Adrenal gland (tissue), 12 donors: ENCODE measurements around the gene OS9. TPM values are rescaled to one million over a fixed set of nuclear protein-coding genes. Genes with fewer than 3 reads are reported as not detected.

Experiments used
- DNase-seq, 7 donors: peaks; one replicate each; pipeline ENCODE4 v3.0.0-alpha.2; 2019 to 2020
- H3K27ac ChIP-seq, 5 donors: fragments of 200-600 bp; sonication (generic) in 4 of 5; 1 replicate in 3 of 5; 2 replicates in 2 of 5; pipeline versions ENCODE4 v1.5.1 to v1.8.0; 2016 to 2020; ENCODE audit warnings: mild to moderate bottlenecking in 1 of 5
- H3K27me3 ChIP-seq: fragments of 200-600 bp; 2 replicates; pipeline ENCODE4 v1.8.0; 2021
- H3K36me3 ChIP-seq, 2 donors: fragments of 200-600 bp; replicated peaks in 1 of 2; 1 replicate in 1 of 2; 2 replicates in 1 of 2; pipeline versions ENCODE4 v1.5.1 to v1.8.0; 2018 to 2022
- H3K4me1 ChIP-seq, 2 donors: fragments of 200-600 bp; replicated peaks in 1 of 2; 1 replicate in 1 of 2; 2 replicates in 1 of 2; pipeline versions ENCODE4 v1.5.1 to v1.8.0; 2018 to 2021
- H3K4me3 ChIP-seq, 4 donors: fragments of 200-600 bp; sonication (generic) in 3 of 4; one replicate each; pipeline ENCODE4 v1.5.1; 2016 to 2018
- H3K9me3 ChIP-seq, 3 donors: fragments of 200-600 bp; sonication (generic) in 1 of 3; replicated peaks in 1 of 3; 1 replicate in 2 of 3; 2 replicates in 1 of 3; pipeline versions ENCODE4 v1.5.1 to v1.8.0; 2016 to 2021
- POLR2A ChIP-seq, 2 donors: fragments of 450-650 bp; IDR thresholded peaks; one replicate each; pipeline ENCODE4 v1.6.1; 2017; ENCODE audit warnings: antibody characterized with exemption in 2 of 2, mild to moderate bottlenecking in 2 of 2, moderate library complexity in 1 of 2
- WGBS, 4 donors: extraction: QIAGEN DNeasy Blood & Tissue Kit in 2 of 4; methylation state at CpG; one replicate each; pipeline versions ENCODE4 v1.1.5 to v1.1.7; 2013 to 2017; 5-methylcytosine and 5-hydroxymethylcytosine counted together
- intact Hi-C, 2 donors: fragments of 100-400 bp; cut with DNase I; formaldehyde crosslinking; loops; one replicate each; pipeline versions ENCODE4 v1.14.1 to v1.15.0; 2022 to 2023
- polyA plus RNA-seq, 3 donors: library from polyadenylated mRNA; stranded (reverse); fragments of 200-250 nt in 2 of 3; fragments of 350-450 nt in 1 of 3; fragmentation: Illumina TruSeq in 1 of 3; extraction: RNeasy Lipid Tissue Mini Kit (QIAGEN cat#74804) in 1 of 3; gene quantifications; one replicate each; pipeline ENCODE4 v1.2.3, GENCODE V29; 2013 to 2014
- total RNA-seq, 9 donors: library from RNA; depleted of rRNA in 4 of 9; stranded (reverse); fragments of >200 nt in 4 of 9; fragments of 120-200 nt in 1 of 9; fragmentation: NEBNext Ultra II Directional in 1 of 9; extraction: Animal tissue kit (Norgen Biotek cat#: 25700) in 1 of 9; gene quantifications; one replicate each; pipeline versions ENCODE4 v1.1.0 to v1.2.4, GENCODE V29; 2013 to 2023
- TF ChIP-seq, protein P1 (sequence below), 6 experiments: fragments of 450-650 bp in 4 of 6; fragments of 200-600 bp in 2 of 6; sonication (generic) in 1 of 6; IDR thresholded peaks; 1 replicate in 5 of 6; 2 replicates in 1 of 6; pipeline versions ENCODE4 v1.5.1 to v1.8.0; 2016 to 2021; ENCODE audit warnings: antibody characterized with exemption in 6 of 6, mild to moderate bottlenecking in 2 of 6, moderate library complexity in 1 of 6
- donor health status: healthy with polysubstance abuse.
- donor health status: Bipolar disorder and iron deficiency.
- donor health status: DM: yes; HTN: yes; CAD: no.
- donor health status: DM: no; HTN: no; CAD: no.
- donor health status: DM: no; HTN: no; CAD: no.
- donor health status: DM: yes; HTN: yes; CAD: no.

The OS9 gene
- total and polyA plus RNA-seq, 12 donors, result 155 to 428 (median 272) TPM

DNA sequence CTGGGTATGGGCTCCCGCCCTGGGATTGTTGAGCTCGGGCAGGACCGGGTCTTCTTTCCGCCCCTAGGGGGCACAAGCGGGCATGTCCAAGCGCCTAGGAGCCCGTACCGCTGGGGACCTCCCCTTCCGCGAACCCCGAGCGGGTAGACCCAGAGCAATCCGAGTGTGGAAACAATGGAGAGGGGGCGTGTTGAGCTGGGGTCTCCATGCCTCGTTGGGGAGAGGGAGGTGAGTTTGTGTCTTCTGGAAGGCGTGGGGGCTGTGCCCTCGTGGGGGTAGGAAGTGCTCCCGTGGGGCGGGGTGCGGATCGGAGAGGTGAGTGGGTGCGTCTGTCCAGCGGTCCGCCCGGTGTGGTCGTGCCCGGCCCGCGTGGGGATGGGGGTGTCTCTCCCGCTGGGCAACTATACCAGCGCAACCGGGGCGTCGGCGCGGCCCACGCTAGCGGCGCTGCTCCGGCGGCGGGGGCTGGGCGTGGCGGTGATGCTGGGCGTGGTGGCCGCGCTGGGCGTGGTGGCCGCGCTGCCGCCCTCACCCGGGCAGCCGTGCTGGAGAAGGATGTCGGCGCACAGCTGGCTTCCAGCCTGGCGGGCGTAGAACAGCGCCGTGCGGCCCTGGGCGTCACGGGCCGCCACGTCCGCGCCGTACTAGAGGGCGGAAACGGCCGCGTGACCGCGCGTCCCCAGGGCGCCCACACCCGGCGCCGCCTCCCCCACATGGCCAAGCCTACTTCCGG lies 32.4 kb downstream of the OS9 start:
- 11 to 41% (median 22%) methylated on average over 17 to 79 of the region's 79 CpGs for WGBS, 4 donors
- peak; percentile 78 to 92 (median 85) for DNase-seq
- no peaks in the 10 kb centered on the region for H3K27me3 ChIP-seq

DNA sequence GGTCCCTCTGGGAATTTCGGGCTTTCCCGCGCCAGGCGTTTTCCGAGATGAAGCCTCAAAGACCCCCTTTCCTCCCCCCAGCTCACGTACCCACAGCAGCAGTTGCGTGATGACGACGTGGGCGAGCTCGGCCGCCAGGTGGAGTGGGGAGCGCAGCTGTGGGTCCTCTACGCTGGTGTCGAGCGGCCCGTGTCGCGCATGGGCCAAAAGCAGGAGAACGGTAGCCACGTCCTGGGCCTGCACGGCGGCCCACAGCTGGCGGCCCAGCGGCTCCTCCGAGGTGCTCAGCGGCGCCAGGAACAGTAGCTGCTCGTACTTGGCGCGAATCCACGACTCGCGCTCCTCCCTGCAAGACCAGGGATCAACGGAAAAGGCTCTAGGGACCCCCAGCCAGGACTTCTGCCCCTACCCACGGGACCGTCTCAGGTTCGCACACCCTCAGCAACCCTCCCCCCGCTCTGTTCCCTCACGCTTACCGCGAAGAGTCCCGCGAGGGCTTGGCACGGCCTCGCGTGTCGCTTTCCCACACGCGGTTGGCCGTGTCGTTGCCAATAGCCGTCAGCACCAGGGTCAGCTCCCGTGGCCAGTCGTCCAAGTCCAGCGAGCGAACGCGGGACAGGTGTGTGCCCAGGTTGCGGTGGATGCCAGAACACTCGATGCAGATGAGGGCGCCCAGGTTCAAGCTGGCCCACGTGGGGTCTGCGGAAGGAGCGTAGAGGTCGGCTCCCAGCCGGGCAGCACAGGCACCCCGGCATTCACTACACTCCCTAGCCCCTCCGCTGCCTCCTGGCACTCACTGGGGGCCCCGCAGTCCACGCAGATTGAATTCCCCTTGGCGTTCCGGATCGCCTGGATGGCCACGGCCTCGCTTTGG lies 33.2 kb downstream of the OS9 start:
- peak overlapping the region in 3 of 4 donors; percentile 17 to 85 (median 40) for H3K4me3 ChIP-seq
- TF ChIP-seq, protein P1, sequence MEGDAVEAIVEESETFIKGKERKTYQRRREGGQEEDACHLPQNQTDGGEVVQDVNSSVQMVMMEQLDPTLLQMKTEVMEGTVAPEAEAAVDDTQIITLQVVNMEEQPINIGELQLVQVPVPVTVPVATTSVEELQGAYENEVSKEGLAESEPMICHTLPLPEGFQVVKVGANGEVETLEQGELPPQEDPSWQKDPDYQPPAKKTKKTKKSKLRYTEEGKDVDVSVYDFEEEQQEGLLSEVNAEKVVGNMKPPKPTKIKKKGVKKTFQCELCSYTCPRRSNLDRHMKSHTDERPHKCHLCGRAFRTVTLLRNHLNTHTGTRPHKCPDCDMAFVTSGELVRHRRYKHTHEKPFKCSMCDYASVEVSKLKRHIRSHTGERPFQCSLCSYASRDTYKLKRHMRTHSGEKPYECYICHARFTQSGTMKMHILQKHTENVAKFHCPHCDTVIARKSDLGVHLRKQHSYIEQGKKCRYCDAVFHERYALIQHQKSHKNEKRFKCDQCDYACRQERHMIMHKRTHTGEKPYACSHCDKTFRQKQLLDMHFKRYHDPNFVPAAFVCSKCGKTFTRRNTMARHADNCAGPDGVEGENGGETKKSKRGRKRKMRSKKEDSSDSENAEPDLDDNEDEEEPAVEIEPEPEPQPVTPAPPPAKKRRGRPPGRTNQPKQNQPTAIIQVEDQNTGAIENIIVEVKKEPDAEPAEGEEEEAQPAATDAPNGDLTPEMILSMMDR (IDR thresholded peaks at IDR 0.05), result peak in 3 of 6 experiments; percentile 14 to 47 (median 33)
- TF ChIP-seq POLR2A (IDR thresholded peaks at IDR 0.05), result no peak
- WGBS, 4 donors, result 23 to 40% (median 32%) methylated on average over 20 to 76 of the region's 76 CpGs
- intact Hi-C loops, result loop anchor here in 1 of 2 donors (5.0 kb wide), 1 partner anchor 45 kb away; the partner anchor contains the start of genes EEF1AKMT3 and METTL1
- no peaks in the 10 kb centered on the region for H3K27me3 ChIP-seq
- H3K27ac ChIP-seq, result peak overlapping the region in 2 of 5 donors; percentile 57 to 85
- DNase-seq, result peak; percentile 41 to 77 (median 63)
- no peaks in the 10 kb centered on the region for H3K9me3 ChIP-seq
- H3K4me1 ChIP-seq, result peaks cover 14 to 19% of the 10 kb centered on the region in 2 donors
- no peaks in the 10 kb centered on the region for H3K36me3 ChIP-seq

More for the DNA sequence above, 32.4 kb downstream of the OS9 start:
- peaks cover 0 to 5% of the 10 kb centered on the region in 2 donors for H3K36me3 ChIP-seq
- H3K4me3 ChIP-seq, result peak overlapping the region in 3 of 4 donors; percentile 17 to 85 (median 40)
- H3K27ac ChIP-seq, result peak overlapping the region in 2 of 5 donors; percentile 57 to 85
- intact Hi-C loops, result loop anchor here in 1 of 2 donors (5.0 kb wide), 1 partner anchor 46 kb away; the partner anchor contains the start of genes EEF1AKMT3 and METTL1
- H3K4me1 ChIP-seq, result peaks cover 14 to 19% of the 10 kb centered on the region in 2 donors
- TF ChIP-seq POLR2A (IDR thresholded peaks at IDR 0.05), result peak in 1 of 2 donors; percentile 25
- TF ChIP-seq, protein P1 (IDR thresholded peaks at IDR 0.05), result peak; percentile 53 to 73 (median 65)
- H3K9me3 ChIP-seq, result no peaks in the 10 kb centered on the region

DNA sequence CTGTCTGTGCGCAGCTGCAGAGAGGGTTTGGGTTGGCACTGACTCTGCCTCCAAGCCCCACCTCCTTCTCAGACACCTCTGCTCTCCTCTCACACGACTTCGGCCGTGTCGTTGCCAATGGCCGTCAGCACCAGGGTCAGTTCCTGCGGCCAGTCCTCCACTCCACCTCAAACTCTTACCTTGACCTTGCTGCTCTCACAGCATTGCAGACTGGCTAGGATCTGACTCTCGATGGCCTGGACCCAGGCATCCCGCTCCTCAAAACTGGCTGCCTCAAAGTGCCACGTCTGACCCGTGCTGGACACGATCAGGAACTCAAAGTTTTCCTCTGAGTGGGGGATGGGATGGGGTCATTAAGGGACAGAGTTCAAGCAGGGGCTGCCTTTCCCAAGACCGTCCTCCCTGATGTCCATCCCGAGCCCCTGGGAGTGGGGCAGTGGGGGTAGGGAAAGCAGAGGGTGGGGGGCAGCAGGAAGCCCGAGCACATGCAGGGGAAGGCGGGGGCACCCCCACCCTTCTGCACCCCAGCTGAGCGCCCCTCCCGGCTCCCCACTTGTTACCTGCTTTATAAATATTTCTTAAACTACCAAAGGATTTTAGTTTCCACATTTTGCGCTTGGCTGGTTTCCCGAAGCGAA lies 33.9 kb downstream of the OS9 start:
- H3K4me3 ChIP-seq, result peak overlapping the region in 1 of 4 donors; percentile 85
- no peak overlapping the region for H3K27ac ChIP-seq
- no peaks in the 10 kb centered on the region for H3K36me3 ChIP-seq
- TF ChIP-seq, protein P1 (IDR thresholded peaks at IDR 0.05), result no peak
- no peak for TF ChIP-seq POLR2A (IDR thresholded peaks at IDR 0.05)
- intact Hi-C loops, result loop anchor here in 1 of 2 donors (5.0 kb wide), 1 partner anchor 44 kb away; the partner anchor contains the start of genes EEF1AKMT3 and METTL1
- no peaks in the 10 kb centered on the region for H3K27me3 ChIP-seq
- DNase-seq, result peak in 4 of 7 donors; percentile 43 to 67 (median 64)
- no peaks in the 10 kb centered on the region for H3K9me3 ChIP-seq
- WGBS, 4 donors, result 47 to 62% (median 52%) methylated on average over 13 to 21 of the region's 21 CpGs
- H3K4me1 ChIP-seq, result peaks cover 14 to 19% of the 10 kb centered on the region in 2 donors
